NCI-H2081 (cell line): ENCODE results near the gene NF1.
"Not testable (repeated sequence)": the region's sequence is repeated elsewhere in the genome, so short reads cannot be mapped to it uniquely, and the experiment has no call there.

ENCODE experiments used
- DNase-seq, 2 experiments: peaks; one replicate each; lab custom pipeline; 2025; lab: John Stamatoyannopoulos, UW

NF1 gene

DNA sequence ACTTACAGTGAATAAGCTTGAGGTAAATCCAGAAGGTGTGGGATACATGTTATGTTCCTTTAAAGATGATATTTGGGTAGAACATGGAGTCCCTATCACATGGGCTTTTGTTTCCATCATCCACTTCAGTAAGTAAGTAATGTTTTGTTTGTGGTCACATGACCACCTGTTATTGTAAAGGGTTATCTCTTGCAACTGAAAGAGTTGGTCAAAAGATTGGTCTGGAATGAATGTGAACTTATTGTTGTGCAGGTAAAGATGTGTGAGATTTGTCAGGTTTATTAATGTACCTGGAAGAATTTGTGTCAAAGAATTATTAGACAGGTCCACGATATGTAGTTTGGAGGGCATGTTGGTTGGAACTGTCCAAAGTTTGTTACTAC is 200.7 kb downstream of the NF1 start:
- no peak for DNase-seq

DNA sequence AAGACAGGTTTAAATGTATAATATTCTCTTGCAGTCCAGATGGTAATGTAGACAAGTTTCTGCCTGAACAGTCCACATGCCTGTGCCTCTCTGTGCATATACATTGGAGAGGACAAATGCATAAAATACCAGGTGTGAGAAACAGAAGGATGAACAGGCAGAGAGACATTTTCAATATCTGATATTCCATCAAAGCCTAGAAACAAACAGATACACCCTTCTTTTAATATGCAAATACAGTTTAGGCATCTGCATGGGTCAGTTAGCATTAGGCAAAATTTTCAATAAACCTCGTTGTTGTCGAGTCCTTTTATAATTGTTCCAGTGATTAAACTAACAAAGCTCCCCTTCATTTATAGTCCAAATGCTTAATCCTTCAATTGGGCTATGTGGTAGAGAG is 201.4 kb downstream of the NF1 start:
- DNase-seq: no peak

DNA sequence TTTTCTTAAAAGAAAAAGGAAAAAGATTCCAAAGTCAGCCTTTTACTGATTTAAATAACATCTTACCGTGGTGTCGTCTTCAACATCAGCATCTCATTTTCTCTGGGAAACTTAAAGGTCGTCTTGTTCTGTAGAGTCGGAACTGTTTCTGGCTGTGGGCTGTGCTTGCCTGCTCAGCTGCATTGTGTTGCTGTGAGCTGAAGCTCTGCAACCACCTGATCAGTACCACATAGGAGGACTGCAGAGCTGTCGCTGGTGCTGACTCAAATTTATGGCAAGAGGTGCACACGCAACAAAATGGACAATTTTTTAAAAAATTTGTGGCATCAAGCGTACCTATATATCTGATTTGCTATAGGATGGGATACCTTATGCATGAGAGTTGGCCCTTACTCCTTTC is 202.3 kb downstream of the NF1 start, which contains the start of gene OMG:
Gene OMG (minus strand): TSS at position 150 of the 400 bp plus-strand sequence. CDS start 908 bp downstream, outside the sequence.
- no peak for DNase-seq

DNA sequence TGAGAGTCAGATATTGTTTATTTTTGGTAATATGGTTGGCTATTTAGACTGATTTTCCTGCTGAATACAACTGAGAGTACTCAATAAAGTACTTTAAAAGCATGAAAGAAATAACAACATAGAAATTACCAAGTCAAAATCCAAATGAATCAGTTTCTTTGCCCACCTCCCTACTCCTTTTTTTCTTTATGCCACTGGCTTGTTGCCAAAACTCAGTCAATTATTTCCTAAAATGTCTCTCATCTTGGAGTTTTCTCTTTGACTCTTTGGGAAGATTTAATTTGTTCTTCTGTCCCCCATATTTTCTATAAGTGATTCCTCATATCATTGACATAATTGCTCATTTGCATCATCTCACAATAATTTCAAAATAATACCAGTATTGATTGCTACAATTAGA is 204.8 kb downstream of the NF1 start:
- no peak for DNase-seq

DNA sequence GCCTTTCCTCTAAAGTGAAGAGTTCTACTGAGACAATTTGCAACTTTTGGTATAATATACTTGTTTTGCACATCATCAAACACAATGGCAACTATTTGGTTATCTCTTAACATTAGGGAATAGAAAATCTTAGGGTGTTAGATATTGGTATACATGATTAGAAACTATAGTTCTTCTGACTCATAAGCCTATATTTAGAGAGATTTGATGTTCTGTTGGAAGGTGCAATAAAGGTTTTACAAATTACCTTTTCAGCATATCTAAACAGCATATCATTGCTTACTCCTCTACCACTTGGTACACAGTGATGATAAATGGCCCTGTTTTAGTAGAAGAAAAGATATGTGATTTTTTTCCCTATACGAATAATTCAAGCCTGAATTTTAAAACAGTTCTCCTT is 212.9 kb downstream of the NF1 start:
- DNase-seq: no peak

DNA sequence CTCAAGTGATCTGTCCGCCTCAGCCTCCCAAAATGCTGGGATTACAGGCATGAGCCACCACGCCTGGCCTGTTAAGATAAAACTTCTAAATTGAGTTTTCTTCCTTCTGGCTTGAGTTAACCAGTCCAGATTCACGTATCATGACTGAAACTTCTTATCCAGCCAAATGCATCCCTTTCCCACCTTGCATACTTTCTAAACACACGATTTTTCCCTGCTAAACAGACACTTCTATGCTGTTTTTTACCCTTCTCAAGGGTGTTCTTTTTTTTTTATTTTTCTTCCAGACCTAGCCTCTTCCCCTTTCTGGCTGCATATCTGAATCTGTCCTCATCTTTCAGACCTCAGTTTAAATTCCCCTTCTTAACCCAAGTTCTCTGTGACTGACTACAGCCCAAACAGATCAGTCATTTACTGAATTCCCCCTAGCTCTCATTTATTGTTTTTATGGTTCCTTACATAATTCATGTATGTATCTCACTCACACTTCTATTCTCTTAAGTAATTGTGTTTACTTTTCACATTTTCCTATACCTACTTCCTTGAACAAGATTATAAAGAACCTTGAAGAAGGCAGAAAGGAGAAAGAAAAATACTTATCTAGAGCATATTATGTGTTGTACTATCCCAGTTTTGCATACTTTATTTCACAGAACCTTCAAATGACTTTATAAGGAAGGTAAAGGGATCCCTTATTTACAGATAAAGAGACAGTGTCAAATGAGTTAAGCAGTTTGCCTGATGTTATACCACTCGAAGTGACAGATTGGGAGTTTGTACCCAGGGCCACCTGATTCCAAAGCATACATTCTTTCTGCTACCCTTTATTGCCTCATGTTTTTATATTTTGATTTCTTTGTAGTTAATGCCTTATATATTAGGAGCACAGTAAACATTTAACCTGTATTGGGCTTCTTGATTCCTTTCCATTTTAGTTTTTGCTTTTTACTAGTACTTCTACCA is 213.9 kb downstream of the NF1 start:
- DNase-seq: no peak

DNA sequence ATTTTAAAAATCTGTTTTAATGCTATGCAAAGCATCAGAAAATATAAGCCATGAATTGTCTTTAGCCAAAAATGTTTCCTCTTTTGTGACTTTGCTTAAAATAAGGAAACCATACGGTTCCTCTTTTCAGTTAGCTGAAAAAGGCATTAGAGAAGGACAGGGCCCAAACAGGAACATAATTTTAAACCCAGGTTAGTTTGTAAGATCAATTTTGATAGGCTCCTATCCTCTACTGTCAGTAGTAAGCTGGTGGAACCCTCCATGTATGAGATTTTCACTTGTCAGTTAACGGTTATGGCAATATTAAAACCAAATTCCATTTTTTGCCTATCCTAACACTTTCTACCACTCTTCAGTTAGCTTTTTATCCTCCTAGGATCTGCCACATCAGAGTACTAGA is 214.8 kb downstream of the NF1 start:
- no peak for DNase-seq

- DNase-seq: no peak
These were observed 215.5 kb downstream of the NF1 start for GRCh38 chr17:31310260-31310659.

- no peak for DNase-seq
These were observed 216.1 kb downstream of the NF1 start for GRCh38 chr17:31310886-31311285.

DNA sequence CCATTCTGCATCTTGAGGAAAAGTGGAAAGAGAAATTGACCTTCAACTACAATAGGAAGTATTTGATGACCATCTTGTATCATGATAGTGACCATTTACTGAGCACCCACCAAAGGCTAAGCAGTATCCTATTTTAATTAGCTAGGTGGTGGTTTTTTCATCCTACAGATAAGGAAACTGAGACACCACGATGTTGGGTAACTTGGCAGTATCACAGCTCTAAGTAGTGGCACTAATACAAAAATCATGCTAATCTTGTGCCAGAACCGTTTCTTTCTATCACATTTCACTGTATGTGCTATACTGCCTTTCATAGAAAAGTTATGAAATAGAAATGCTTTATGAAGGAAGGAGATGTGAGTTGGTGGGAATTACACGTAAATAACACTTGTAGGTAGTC is 216.7 kb downstream of the NF1 start:
- no peak for DNase-seq

- not testable (repeated sequence) for DNase-seq
These were observed 217.4 kb downstream of the NF1 start for GRCh38 chr17:31312223-31312622.

GRCh38 chr17:31313982-31314781 is 219.4 kb downstream of the NF1 start, which contains the start of gene EVI2B:
TSS of gene EVI2B (minus strand) at chr17:31314054. CDS start at chr17:31305609, 8,445 bp downstream.
- no peak for DNase-seq

- DNase-seq: no peak
These were observed 220.0 kb downstream of the NF1 start for GRCh38 chr17:31314782-31315100.

- peak in 1 of 2 experiments; percentile 1 for DNase-seq
These were observed 223.6 kb downstream of the NF1 start for GRCh38 chr17:31318298-31318801.

- no peak for DNase-seq
These were observed 224.3 kb downstream of the NF1 start for GRCh38 chr17:31318851-31319661.

DNA sequence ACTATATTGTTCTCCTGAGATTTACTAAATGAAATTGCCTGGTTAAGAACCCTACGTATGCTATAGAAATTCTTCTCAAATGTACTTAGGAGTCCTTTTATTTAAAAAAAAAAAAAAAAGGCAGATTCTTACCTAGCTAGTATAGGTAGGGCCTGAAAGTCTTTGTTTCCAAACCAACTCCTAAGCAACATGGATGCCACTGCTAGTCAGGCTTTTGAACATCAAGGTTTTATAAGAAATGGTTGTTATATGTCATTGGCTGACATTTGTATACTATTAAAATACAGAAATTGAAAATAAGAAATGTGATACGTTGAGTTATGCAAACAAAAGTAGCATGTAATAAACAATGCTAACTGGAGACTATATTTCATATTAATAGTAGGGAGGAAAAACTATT is 225.5 kb downstream of the NF1 start:
- DNase-seq: no peak

GRCh38 chr17:31320791-31321190 is 226.0 kb downstream of the NF1 start:
- DNase-seq: no peak

DNA sequence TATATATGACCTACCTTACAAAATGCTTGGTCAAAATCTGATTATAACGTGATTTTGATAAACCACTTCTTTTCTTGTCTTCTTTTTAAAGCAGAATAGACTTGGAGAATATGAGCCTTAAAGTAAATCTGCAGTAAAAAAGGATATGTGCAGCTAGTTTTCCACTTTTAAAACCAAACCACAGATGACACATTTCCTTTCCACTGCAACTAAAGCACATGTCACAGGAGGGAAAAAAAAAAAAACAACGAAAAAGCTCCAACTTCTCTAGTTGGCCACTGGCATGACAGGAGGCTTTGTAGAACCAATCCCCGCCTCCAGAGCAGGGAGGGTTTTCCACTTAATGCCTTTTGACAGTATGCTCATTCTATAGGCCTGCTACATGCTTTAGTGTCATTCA is 226.7 kb downstream of the NF1 start, which contains the start of gene EVI2A:
Gene EVI2A (minus strand): TSS at position 142 of the 400 bp plus-strand sequence. CDS start 2,609 bp downstream, outside the sequence.
- DNase-seq: no peak

DNA sequence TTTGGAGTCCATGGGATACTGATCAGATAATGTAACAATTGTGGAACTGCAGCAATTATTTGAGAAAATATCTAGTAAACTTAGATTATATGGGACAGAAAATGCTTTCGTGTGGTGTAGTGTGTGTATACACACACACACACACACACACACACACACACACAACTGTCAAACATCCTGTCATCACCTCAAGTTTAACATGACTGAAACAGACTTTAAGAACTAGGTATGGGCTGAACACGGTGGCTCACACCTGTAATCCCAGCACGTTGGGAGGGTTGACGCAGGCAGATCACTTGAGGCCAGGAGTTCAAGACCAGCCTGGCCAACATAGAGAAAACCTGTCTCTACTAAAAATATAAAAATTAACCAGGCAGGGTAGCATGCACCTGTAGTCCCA is 227.2 kb downstream of the NF1 start:
- no peak for DNase-seq

- DNase-seq: no peak
These were observed 228.8 kb downstream of the NF1 start for GRCh38 chr17:31323551-31323950.

DNA sequence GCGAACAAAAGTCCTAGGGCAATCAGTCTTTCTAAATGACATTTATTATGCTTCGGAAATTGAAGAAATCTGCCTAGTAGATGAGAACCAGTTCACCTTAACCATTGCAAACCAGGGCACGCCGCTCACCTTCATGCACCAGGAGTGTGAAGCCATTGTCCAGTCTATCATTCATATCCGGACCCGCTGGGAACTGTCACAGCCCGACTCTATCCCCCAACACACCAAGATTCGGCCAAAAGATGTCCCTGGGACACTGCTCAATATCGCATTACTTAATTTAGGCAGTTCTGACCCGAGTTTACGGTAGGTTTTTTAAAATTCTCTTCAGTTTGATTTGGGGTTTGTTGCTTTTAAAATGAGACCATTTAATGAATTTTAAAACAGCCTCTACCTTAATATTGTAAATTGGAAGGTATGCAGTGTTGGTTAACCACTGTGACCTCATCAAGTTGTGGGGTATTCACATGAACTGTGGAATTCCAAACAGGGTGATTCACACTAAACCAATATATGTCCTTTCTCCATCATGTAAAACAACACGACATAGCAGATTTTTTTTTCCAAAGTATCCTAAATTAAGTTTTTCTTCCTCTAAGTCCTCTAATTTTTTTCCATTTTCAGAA is 232.9 kb downstream of the NF1 start:
- no peak for DNase-seq
